GM18520 (cell line): ENCODE measurements around the gene GZMM.

Experiments used
- ATAC-seq: cut with Tn5 transposase; IDR thresholded peaks from one replicate; pipeline ENCODE4 v1.9.1; 2021; ENCODE audit not compliant: unreplicated experiment

The GZMM gene

GRCh38 chr19:533364-534058, 10.3 kb upstream of the GZMM start:
- ATAC-seq = no peak

GRCh38 chr19:534088-534487, 9.8 kb upstream of the GZMM start:
- no peak for ATAC-seq

DNA sequence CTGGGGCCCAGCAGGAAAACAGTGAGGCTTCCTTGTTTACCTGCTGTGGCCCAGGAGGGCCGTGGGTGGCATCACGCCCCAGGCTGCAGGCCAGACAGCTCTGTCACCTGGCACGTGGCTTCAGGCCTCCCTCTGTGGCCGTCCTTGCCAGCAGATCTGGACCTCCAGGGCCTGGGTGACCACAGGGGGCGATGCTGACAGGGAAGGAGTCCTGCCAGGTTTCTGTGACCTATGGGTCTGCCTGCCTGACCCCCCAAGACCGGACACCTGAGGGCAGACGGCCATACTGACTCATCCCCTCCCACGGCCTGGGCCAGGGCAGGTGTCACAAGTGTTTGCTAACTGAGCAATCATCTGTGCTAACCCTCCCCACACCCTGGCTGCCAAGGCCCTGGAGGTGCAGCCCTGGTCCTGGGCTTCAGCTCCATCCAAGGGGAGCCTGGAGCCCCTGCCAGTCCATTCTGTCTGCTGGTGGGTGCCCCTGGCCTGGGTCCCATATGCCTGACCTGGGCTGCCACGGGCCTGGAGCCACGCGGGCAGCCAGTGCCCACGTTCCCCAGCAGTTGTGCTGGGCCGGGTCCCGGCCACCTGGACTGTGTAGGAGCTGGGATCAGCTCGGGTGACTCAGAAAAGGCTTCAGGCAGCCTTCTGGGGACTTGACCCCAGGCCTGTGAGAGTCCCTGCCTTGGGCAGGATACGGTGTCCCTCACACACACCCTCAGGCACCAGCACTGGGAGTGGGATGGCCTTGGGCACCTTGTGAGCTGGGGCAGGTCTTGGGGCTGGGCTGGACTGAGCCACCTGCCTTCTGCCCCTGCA, 8.6 kb upstream of the GZMM start:
- no peak for ATAC-seq

GRCh38 chr19:536031-536880, 7.6 kb upstream of the GZMM start:
- ATAC-seq = no peak

DNA sequence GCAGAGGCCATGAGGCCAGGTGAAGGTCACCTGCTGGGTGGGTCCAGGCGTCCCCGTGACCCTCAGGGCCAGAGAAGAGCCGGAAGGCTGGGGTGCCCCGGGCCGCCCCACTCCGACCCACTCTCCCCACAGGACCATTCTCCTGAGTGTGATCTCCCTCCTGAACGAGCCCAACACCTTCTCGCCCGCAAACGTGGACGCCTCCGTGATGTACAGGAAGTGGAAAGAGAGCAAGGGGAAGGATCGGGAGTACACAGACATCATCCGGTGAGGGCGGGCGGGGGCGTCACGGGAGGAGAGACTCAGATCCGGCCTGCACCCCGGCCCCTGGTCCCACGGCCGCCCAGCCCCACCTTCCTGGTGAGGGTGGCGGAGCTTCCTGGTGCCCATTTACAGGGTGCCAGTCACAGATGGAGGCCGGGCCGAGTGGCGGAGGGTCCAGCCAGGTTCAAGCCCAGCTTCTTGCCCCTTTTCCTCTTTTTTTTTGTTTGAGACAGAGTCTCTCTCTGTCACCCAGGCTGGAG, 6.9 kb upstream of the GZMM start:
- ATAC-seq = no peak

DNA sequence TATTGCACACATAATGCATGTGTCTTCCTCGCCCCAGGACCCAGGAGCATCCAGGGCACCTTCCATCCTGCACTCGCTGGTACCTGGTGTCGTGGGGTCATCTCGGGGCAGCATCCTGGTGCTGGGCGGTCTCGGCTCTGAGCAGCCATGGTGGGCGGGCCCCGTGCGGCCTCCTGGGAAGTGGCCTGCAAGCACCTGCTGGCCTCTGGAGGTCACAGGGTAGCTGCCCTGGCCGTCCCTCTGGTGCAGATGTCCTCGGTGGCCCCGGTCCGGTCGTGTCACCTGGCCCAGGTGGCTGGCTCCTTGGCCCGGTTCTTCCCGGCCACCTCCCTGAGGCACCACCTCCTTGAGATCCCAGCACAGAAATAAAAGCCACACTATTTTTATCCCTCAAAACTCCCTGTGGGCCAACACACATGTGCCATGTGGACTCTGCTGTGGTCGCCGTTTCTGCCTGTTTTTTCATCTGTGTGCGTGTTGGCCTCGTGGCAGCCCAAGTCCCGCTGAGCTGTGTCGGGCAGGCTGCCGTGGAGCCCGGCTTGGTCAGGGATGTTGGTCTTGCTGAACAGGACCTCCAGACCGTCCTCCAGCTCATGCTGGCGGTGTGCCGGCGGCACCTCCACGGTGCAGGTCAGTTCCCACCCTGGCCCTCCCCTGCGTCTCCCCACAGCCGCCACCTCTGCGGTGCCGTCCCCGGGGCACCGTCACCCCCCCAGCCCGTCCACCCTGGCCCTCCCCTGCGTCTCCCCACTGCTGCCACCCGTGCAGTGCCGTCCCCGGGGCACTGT, 5.0 kb upstream of the GZMM start:
- ATAC-seq = no peak

DNA sequence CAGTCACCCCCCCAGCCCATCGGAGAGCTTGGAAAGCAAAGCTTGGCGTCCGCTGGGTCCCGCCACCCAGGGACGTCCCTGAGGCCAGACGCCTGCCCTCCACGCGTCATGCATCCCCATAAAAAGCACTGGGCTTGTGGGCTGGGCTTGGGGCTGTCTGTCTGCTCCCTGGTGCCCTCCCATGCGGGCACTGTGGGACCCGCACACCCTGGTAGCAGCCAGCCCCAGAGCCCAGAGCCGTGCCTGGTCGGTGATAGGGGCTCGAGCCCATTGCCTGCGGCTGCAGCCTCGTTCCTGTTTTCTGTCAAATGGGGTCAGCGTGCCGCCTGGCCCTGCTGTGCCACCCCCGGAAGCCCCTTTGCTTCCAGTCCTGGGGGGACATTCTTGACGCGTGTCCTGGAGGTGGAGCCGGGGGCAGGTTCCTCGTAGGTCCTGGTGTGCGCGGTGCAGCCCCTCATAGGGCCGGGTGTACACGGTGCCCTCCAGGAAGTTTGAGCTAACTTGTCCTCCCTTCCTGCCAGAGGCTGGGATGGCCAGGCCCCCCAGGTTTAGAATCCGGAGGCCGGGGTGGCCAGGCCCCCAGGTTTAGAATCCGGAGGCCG, 4.3 kb upstream of the GZMM start:
- ATAC-seq = no peak

DNA sequence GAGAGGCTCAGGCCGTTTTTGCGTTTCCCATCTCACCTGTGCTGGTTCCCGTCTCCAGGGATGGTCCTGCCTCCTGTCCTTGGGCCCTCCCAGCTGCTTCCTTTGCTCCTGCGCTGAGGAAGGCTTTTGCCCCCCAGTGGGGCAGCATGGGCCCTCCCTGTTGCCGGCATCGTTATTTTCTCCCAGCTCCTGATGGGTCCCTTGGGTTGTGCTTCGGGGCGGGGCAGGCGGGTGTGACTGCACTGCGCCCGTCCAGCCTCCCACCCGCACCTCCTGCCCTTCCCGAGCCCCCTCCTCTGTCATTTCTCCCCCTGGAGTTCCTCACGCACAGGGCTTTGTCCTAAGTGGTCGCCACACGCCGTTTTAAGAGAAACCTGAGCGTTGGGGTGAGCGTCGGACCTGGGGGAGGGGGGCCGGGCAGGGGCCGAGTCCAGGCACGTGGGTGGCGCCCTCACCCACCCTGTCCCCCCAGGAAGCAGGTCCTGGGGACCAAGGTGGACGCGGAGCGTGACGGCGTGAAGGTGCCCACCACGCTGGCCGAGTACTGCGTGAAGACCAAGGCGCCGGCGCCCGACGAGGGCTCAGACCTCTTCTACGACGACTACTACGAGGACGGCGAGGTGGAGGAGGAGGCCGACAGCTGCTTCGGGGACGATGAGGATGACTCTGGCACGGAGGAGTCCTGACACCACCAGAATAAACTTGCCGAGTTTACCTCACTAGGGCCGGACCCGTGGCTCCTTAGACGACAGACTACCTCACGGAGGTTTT, 2.8 kb upstream of the GZMM start:
- no peak for ATAC-seq

GRCh38 chr19:541699-542098, 2.2 kb upstream of the GZMM start:
- no peak for ATAC-seq

DNA sequence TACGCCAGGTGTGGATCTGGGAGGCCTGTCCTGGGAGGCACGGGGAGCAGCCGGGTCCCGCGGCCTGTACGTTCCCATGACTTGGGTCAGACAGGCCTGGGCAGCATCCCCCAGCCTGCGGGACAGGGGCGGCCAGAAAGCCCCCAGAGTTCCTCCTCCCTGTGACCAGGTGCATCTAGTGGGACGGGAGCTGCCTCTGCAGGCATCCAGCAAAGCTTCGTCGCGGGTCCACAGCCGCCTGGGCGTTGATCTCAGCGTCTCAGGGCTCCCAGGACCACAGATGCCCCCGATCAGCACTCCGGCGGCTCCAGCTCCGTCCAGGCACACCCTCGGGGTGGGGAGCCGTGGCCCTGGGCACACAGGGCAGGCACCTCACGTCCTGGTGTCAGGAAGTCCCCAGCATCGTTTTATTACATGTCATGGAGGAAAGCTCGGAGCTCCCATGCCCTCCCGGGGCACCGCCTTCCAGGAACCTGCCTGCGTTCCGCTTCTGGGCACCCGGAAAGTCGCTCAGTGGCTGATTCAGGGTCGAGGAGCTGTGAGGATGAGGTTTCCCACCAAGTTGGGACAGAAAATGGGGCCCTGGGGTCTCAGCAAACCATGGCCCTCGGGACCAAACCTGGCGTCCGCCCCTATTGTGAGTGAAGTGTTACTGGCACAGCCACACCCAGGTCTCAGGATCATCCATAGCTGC, 1.5 kb upstream of the GZMM start:
- ATAC-seq = no peak

GRCh38 chr19:547117-547516, 3.3 kb downstream of the GZMM start:
- no peak for ATAC-seq

- ATAC-seq = no peak
Measured at GRCh38 chr19:547836-548720, 4.2 kb downstream of the GZMM start.

DNA sequence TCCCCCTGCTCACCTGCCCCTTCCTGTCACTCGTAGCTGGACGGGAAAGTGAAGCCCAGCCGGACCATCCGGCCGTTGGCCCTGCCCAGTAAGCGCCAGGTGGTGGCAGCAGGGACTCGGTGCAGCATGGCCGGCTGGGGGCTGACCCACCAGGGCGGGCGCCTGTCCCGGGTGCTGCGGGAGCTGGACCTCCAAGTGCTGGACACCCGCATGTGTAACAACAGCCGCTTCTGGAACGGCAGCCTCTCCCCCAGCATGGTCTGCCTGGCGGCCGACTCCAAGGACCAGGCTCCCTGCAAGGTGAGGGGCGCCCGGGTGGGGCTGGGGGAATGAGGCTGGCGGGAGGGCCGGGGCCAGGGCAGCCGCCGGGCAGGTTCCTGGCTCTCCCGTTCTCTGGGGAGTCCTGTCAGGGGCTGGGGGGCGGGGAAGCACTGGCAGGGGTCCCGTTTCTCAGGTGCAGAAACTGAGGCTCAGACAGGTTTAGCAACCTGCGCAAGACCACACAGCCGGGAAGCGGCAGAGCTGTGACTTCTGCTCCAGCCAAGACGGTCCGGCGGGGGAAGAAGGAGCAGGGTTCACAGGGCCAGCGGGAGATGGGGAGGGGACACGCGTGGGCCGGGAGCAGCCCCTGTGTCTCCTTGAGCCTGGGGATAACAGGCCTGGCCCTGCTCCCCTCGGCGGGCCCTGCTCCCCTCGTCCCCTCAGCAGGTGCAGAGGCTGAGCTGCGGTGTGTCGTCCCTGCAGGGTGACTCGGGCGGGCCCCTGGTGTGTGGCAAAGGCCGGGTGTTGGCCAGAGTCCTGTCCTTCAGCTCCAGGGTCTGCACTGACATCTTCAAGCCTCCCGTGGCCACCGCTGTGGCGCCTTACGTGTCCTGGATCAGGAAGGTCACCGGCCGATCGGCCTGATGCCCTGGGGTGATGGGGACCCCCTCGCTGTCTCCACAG, 5.3 kb downstream of the GZMM start:
- no peak for ATAC-seq

DNA sequence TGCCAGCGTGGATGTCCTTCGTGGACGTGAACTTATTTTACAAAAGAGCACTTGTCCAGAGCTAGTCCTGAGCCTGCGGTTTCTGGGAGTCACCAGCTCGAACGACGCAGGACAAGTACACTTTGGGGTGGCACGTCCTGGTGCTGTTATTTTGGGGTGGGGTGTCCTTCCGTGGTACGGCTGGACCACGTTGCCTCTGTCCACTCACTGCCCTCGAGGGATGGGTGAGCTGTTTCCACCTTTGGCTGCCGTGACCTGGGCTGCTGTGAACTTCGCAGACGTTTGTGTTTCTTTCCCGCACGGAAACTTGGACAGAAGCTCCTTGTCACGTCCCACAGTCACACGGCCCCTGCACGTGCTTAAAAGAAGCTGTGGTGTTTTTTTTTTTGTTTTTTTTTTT, 11.0 kb downstream of the GZMM start:
- no peak for ATAC-seq

DNA sequence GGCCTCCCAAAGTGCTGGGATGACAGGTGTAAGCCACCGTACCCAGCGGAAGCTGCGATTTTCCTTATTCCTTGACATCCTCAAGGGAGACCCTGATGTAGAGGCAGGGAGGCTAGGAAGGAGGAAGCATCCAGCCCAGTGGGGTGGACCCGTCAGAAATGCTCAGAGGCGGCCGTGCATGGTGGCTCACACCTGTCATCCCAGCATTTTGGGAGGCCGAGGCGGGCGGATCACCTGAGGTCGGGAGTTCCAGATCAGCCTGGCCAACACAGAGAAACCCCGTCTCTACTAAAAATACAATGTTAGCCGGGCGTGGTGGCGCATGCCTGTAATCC, 11.6 kb downstream of the GZMM start:
- no peak for ATAC-seq

DNA sequence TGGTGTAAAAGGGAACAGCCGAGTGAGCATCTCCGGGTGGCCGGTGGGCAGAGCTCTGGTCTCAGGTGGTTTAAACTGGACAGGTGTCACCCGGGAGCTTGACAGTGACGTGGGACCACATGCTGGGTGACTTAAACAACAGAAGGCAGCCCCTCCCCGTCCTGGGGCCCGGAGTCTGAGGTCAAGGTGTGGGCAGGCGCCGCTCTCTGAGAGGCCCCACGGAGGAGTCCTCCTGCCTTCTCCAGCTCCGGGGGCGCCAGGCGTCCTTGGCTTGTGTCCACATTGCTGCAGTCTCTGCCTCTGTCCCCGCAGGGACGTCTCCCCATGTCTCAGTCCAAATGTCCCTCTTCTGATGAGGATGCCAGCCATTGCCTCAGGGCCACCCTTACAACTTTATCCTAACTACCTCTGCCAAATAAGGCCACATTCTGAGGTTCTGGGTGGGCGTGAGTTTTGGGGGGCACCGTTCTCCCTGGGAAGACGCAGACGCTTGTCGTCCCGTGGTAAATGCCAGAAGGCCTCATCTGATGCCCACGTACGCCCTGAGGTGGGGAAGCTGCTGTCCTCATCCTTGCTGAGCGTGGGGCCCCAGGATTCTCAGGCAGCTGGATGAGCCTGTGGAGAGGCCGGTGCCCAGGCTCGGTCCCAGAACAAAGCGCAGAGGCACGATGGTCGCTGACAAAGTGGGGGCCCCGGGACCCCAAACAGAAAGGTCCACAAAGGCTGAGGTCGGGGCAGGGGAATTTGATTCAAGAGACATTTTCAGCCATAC, 12.9 kb downstream of the GZMM start:
- no peak for ATAC-seq
